Activated CD8-positive, alpha-beta memory T cell treated with anti-CD3 and anti-CD28 coated beads, Interleukin-2, amount 50 U/mL, for 4 hours (primary cell): ENCODE data around the gene MEN1.
A peak's percentile ranks its signal among the peaks of the same experiment; 100 is the strongest.

Source experiments
- DNase-seq: peaks from one replicate; pipeline ENCODE4 v3.0.0-alpha.2; 2020

The MEN1 gene

DNA sequence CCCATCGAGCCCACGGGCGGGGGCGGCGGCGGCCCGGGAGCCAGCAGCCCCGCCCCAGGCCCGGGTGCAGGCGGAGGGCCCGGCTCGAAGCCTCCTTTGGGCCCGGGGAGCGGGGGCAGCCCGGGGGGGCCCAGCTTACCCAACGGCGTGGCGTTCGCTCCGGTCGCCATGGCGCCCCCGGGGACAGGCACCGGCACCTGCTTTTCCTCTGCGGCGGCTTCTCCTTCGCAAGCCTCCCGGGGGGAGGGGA is 32.2 kb downstream of the MEN1 start:
- DNase-seq: no peak

DNA sequence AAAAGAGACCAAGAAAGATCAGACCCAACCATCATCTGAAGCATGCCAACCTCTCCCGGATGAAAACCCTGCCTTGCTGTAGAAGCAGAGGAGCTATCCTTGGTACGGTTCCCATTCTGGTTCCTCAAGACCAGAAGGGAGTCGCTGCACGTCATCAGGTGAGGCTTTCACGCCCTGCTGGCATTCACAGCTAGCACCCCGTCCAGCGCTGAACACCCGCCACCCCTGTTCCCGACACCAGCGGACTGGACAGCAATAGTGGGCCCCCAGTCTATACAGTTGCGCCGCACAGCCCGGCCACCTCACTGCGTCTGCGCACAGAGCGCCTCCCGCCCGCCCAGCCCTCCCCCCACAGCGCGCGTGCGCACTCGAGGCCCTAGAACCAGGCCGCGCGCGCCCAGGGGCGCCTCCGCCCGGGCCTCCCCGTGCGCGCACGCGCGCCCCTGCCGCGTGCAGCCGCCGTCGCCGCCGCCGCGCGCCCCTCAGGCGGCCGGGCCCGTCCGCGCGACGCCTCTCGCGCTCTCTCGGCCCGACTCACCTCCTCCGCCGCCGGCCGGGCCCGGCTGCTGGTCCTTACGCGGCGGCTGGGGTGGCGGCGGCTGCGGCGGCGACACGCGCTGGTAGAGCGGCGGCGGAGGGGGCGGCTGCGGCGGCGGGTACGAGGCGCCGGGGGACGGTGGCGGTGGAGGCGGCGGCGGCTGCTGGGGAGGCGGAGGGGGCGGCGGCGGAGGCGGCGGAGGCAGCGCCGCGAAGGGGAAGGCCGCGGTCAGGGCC is 32.7 kb downstream of the MEN1 start:
- peak; percentile 80 for DNase-seq

DNA sequence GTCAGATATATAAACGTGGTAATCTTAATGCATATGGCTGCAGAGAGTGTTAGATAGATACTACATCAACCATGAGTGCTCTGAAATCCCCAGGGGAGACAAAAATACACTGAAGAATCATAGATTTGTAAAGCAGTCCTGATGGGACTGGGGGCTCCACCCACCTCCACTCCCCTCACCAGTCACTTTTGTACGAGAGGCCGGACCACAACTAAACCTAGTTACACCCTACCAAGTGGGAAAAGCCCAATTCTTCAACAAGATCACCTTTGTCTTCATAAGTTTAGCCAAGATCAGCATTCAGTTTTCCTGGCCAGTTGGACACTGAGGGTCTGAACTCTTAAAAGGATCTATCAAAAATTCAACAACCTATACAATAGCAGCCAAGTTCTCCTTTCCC is 33.5 kb downstream of the MEN1 start:
- DNase-seq: peak; percentile 9

DNA sequence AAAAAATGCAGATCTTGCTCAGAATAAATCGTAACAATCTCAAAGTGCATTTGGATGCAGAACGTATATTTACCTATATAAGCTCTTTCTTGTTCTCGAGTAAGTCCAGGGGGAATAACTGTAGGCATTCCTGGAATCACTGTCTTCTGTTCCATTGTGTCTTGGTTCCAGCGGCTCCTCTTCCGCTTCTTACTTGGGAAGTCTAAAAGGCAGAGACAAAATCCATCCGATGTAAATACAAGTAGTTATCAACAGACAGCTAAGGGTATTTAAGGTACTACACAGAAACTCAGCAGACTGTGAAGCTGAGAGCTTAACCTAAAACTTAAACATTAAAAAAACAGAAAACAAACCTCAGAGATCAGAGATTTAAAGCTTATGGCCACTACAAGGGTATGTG is 33.9 kb downstream of the MEN1 start:
- no peak for DNase-seq

DNA sequence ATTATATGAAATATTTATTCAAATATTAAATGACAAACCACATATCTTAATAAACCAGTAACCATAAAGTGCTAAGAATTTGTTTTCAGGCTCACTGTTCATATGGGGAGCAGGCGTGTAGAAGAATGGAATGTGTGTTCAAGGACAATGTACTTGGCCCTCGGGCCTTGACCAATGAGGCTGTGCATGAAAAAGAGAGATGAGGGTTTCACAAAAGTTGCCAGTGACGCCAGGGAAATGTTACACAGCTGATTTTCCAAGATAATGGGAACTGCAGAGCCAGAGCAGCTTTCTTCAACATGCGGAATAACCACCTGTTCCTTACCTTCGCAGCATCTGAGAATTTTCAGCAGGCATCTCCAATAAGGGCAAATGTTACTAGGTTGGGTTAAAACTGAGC is 36.2 kb downstream of the MEN1 start:
- DNase-seq: no peak

- no peak for DNase-seq
Measured at GRCh38 chr11:64772303-64773018, 37.9 kb downstream of the MEN1 start.

- no peak for DNase-seq
Measured at GRCh38 chr11:64771861-64772260, 38.5 kb downstream of the MEN1 start.

GRCh38 chr11:64770120-64770519 is 40.2 kb downstream of the MEN1 start:
- DNase-seq: no peak

- no peak for DNase-seq
Measured at GRCh38 chr11:64769283-64769682, 41.1 kb downstream of the MEN1 start.

GRCh38 chr11:64768300-64768694 is 42.1 kb downstream of the MEN1 start:
- no peak for DNase-seq

DNA sequence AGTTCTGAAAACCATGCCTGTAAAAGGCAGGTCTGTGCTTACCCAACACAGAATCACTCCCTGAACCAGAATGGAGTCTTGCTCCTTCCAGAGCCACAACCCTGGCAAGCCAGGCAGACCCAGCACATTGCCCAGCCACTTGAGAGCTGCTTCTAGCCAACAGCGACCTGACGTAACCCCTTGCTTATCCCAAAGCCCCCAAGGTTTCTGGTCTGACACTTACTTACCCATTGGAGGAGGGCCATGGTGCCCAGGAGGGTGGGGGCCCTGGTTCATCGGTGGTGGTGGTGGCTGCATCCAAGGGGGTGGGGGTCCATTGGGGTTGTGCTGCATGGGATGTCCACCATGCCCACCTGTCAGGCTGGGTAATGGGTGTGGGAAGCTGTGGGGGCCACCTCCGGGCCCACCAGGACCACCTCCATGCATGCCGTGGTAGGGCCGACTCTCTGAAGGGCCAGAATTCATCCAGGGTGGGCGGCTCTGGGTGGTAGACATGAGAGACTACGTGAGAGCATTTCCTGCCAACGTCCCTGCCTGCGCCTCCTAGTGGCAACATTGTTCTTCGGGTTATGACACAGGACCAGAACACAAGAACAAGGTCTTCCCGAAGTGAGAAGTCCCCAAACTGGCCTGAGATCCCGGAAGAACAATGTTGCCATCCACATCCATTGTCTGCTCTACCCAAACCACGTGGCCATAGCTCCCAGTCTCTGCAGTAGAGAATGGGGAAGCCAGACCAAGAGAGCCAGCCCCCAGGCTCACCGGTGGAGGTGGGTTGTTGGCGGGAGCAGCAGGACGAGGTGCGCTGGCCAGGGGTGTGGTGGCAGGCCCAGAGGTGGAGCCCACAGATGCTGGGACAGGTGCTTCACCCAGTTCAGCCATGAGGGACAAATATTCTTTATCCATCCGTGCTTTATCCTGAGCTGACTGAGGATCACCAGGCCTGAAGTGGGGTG is 42.7 kb downstream of the MEN1 start:
- peak; percentile 81 for DNase-seq

DNA sequence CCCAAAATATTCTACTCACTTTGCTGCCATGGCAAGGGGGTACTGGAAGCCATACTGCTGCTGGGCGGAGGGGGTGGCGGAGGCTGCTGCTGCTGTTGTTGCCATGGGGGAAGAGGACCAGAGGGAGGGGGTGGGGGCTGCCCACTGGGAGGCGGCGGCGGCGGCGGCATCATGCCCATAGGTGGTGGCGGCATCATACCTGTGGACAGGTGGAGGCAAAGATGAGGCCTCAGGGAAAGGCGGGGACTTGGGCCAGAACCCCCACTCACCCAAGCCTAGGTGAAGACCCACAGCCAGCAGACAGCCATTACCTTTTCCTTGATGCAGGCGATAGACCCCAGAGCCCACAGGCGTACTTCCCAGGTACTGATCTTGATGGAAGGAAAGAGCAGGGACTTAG is 43.5 kb downstream of the MEN1 start:
- DNase-seq: no peak

DNA sequence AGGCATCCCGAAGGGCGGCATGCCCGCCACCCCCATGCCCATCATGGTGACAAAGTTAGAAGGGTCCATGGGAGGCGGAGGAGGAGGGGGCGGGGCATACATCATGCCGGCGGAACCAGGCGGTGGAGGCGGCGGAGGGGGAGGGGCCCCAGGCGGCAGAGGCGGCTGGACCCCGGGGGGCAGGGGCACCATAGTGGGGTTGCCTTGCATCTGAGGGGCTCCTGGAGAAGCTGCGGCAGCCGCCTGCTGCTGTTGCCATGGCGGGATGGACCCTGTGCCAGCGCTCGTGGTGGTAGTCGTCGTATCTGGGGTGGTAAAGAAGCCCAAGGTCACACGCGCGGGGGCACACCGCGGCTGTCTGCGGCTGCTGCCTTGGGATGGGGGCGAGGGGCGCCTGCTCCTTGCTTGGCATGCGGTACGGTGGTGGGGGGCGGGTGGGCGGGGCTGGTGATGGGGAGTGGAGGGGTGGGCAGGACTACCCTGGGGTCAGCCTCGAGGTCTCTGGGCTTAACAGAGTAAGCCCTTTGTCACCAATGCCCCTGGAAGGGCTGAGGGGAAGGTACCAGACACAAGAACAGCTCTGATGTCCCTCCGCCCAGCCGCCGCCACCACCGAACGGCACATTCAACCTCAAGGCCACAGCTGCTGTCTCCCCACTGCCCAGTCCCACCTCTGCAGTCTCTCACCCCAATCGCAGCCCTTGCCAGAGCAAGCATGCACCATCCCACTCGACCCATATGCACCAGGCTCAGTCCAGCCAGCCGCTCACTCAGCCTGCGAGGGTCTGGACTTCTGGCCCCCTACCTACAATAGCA is 44.3 kb downstream of the MEN1 start:
- DNase-seq: no peak

DNA sequence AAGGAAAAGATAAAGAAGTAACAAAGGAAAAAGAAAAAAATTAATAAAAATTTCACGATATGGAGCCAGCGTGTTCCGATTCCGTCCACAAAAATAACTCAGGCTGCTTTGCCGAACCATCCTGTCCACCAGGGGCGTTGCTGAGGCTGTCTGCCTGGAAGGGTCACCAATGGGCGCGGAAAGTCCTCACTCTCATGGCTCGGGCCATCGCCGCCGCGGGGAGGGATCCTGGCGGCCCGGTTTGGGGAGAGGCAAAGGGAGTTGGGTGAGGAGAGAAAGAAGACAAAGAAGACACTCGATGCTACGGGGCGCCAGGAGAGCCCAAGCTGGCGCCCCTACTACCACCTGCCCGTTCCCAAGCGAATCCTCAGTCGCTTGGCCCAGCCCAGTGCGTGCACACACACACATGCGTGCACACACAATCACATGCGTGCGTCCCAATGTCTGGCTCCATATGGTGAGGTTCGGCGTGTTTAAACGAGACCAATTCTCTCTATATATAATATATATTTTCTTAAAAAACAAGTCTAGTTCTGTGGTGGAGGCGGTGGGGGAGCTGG is 45.0 kb downstream of the MEN1 start:
- no peak for DNase-seq

- no peak for DNase-seq
Measured at GRCh38 chr11:64764753-64765152, 45.6 kb downstream of the MEN1 start.

DNA sequence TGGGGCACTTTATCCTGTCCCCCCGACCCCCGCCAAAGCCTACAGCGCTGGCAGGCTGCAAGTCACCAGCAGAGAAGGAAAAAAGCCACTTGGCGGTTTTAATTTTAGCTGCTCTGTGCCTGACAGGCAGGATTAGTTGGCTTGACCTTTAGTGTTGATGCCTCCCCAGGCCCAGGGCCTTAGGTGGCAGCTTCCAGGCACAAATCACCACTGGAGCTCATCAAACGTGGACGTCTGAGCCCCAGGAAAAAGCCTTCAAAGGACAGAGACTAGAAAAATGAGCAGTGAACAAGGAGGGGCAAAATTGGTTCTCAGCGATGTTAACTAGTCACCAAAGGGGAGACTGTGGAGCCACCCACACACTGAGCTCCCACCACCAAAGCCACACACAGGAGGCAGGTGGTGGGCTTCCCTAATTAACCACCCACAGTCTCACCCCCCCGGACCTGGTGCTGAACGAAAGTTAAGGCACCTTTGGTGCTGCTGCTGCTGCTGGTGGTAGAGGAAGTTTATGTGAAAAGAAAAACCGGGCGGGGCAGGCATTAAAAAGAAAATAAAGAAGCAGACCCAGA is 46.2 kb downstream of the MEN1 start:
- peak; percentile 71 for DNase-seq

- no peak for DNase-seq
Measured at GRCh38 chr11:64763526-64764039, 46.8 kb downstream of the MEN1 start.

DNA sequence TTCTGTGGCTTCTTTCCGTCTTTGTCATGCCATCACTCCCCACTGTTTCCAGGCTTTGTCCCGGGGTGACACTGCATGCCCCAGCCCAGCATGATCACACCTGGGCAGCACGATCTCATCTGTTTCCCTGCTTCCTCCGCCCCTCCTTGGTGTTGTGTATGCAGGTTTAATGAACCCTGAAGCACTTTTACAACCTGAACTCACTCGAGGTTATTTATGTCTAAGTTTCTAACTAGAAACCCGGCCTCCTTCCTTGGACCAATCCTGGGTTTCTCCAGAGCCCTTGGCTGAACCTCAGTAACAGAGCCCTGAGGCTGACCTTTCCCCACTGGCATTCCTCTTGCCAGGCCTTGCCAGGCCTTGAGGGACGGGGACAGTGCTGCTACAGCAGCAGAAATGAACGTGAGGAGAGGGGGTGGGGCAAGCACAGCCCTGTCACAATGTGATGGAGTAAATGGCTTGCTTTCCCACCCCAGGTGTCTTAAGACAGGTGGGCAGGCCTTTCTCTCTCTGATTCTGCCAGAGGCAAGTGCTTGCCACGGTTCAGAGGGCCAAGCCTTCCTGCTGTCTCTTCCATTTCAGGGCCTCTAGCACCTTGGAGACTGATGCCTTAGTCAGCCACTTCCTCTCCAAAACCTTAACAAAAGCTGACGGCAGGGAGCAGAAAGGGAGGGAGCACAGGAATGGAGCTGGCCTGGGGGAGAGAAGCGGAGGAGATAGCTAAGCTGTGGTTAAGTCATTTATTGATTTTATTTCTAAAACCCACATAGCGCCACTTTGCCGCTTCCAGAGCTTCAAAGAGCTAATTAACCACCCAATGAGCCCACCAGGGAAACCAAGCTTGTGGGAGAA is 47.5 kb downstream of the MEN1 start:
- DNase-seq: no peak

DNA sequence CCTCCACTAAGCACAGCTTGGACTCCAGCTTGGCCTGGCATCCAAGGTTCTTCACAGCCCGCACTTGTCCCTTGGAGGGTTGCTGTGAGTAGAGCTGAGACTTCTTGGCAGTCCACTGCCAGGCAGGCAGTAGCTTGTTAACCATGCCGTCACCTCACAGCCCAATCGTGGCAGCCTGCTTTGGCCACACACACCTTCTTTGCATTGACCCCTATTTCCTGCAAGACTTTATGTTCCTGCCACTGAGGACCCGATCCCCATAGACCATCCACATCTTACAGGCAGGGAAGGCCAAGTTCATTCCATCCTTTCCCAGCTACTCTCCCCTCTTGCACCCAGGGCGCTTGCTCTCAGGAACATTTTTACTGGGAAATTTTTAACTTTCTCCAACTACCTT is 48.1 kb downstream of the MEN1 start:
- DNase-seq: no peak

DNA sequence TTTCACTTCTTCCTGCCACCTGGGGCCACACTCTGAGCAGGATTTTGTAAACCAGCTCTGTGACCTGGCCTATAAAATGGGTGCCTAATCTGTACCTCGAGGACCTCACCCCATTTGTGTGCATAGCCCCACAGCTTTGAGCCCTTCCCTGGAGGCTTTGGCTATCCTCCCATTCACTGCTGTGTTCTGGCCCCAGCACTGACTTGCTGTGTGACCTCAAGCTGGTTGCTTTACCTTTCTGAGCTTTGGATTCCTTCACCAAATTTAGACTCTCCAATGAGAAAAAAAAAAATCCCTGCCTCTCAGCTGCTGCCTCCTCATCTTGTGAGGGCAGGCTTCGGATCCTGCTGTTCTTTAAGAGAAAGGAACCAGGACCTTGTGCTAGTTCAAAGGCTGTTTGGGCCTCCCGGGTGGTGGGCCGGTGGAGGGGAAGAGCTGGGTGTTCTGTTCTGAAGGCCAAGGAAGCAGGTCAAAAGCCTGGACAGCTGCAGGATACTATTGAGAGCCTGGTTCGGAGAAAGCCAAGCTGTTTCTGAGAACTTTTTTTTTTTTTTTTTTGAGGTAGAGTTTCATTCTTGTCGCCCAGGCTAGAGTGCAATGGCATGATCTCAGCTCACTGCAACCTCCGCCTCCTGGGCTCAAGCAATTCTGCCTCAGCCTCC is 49.5 kb downstream of the MEN1 start:
- no peak for DNase-seq
